Prostate gland (tissue), 2 donors: ENCODE data around the gene ESPNL.

Source experiments
- CTCF ChIP-seq, 4 experiments: fragments of 200-600 bp in 2 of 4; fragments of 450-650 bp in 2 of 4; sonication (generic) in 2 of 4; IDR thresholded peaks; 1 replicate in 3 of 4; 2 replicates in 1 of 4; pipeline ENCODE4 v1.5.1; 2016 to 2019; ENCODE audit warnings: antibody characterized with exemption in 4 of 4, mild to moderate bottlenecking in 2 of 4, moderate library complexity in 2 of 4
- POLR2A ChIP-seq: fragments of 450-650 bp; IDR thresholded peaks from one replicate; pipeline ENCODE4 v1.6.1; 2016; ENCODE audit warnings: antibody characterized with exemption, mild to moderate bottlenecking
- POLR2AphosphoS5 ChIP-seq: sonication (generic); formaldehyde crosslinking; IDR thresholded peaks from one replicate; pipeline ENCODE4 v1.6.1; 2017; ENCODE audit warnings: antibody characterized with exemption

DNA sequence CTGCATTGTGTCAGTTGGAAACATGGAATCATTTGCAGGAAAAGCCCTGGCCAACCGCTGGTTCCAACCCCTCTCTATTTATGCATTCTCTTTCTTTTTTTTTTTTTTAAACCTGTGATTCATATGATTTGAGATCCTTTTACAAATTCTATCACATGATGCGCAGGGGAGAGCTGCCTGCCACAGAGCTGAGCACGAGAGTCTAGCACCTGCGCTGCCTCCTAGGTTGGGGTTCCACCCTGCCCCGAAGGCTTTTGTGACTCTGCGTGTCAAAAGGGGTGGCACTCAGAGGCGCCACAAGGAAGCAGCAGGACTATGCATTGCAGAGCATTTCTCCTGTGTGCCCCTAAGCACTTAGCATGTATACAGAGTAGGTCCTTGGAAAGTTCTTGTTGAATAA is 17.3 kb upstream of the ESPNL start:
- TF ChIP-seq POLR2AphosphoS5 = no peak
- no peak for TF ChIP-seq CTCF (IDR thresholded peaks at IDR 0.05)
- no peak for TF ChIP-seq POLR2A
